Activated CD4-positive, alpha-beta T cell treated with anti-CD3 and anti-CD28 coated beads for 1 hour (primary cell): ENCODE data around the gene TRAPPC2.
"Not testable (repeated sequence)": the region's sequence is repeated elsewhere in the genome, so short reads cannot be mapped to it uniquely, and the experiment has no call there.

ENCODE experiments used
- DNase-seq: peaks from one replicate; pipeline ENCODE4 v3.0.0-alpha.2; 2020

The TRAPPC2 gene

DNA sequence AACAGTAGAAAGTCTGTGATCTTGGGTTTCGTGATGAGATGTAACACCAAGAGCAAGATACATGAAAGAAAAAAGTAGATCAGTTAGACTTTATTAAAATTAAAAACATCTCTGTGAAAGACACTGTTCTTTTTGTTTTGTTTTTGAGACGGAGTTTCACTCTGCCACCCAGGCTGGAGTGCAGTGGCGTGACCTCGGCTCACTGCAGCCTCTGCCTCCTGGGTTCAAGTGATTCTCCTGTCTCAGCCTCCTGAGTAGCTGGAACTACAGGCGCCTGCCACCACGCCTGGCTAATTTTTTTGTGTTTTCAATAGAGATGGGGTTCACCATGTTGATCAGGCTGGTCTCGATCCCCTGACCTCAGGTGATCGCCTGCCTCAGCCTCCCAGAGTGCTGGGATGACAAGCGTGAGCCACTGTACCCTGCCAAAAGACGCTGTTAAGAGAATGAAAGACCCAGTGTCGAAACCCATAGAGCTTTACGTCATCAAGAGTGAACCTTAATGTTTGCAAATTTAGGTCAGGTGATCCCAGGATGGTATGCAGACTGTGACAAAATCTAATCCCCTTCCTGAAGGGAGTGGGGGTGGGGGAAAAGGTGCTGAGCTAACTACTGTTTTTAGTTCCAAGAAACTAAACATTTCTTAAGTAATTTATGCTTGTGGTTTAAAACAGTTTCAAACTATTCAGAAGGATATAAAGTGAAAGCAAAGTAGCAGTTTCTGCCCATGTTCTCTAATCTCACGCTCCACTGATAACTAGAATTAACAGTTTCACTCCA, 8.2 kb upstream of the TRAPPC2 start:
- DNase-seq, result no peak

GRCh38 chrX:13741695-13742094, 7.3 kb upstream of the TRAPPC2 start:
- no peak for DNase-seq

GRCh38 chrX:13733506-13733905, 914 bp downstream of the TRAPPC2 start:
- no peak for DNase-seq

DNA sequence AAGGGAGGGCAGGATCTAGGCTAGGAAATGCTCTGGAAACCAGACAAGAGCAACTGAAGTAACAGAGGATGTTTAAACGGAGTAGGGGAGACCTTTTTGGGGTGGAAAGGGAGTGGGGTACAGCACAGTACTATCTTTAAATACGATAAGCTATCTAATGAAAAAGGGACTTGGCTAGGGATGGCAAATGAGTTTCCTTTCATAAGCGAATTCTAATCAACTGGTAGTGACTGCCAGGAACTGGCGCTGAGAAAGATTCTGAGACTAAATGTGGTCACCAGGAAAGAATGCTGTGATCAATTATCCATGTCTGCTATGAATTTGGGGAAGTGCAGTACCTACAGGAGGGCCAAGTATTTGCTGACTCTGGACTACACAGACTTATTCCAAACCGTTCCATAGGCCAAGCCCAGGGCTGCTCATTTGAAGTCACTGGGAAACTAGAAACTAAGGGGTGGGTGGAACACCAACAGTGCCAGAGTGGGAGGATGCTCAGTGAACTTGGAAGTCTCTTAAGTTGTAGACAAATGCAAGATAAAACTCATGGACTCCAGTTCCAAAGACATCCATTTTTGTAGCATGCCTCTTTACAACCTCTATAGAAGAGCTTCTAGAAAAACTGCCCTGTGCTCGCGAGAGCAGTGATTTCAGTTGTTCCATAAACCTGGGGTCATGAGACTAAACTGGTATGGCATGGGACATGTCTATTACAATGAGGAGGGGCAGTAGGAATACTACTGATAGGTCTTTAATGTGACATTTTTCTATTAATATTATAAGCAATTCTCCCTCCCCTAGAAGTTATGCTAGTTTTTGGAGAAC, 2.0 kb downstream of the TRAPPC2 start:
- DNase-seq, result no peak

- DNase-seq, result not testable (repeated sequence)
Measured at GRCh38 chrX:13730523-13730922, 3.9 kb downstream of the TRAPPC2 start.

GRCh38 chrX:13726583-13726982, 7.8 kb downstream of the TRAPPC2 start:
- DNase-seq, result not testable (repeated sequence)

DNA sequence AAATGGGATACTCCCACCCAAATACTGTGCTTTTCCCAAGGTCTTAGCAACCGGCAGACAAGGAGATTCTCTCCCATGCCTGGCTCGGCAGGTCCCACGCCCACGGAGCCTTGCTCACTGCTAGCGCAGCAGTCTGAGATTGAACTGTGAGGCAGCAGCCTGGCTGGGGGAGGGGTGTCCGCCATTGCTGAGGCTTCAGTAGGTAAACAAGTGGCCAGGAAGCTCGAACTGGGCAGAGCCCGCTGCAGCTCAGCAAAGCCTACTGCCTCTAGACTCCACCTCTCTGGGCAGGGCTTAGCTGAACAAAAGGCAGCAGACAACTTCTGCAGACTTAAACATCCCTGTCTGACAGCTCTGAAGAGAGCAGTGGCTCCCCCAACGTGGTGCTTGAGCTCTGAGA, 9.5 kb downstream of the TRAPPC2 start:
- DNase-seq, result peak; percentile 12

DNA sequence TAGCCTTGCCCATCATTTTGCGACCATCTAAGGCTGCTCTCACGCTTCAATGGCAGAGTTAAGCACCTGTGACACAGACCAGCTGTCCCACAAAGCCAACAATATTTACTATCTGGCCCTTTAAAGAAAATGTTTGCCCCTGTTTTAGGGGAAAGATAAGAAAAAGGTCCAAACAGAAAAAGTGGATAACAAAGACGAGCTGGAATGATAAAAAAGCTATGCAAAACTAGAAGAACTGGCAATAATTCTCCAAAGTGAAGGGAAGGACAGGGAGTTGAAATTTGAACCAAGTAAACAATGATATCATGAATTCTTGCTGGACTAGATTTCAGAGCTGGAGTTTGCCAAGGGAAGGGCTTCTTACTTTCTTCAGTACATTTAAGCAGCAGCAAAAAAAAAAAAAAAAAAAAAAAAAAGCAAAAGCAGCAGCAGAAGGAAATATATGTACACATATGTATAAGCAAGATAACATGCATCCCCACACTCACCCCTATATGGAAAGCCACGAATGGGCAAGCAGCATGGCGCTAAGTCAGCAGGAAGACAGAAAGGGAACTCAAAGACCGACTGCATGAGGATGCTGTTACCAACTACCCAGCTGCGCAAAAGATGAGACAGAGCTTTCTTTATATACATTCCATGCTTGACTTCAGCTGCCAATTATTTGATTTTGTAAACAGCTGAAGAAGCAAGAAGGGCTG, 12.5 kb downstream of the TRAPPC2 start:
- no peak for DNase-seq

GRCh38 chrX:13721371-13721770, 13.0 kb downstream of the TRAPPC2 start:
- DNase-seq, result no peak

GRCh38 chrX:13719192-13719856, 15.1 kb downstream of the TRAPPC2 start:
- DNase-seq, result no peak

DNA sequence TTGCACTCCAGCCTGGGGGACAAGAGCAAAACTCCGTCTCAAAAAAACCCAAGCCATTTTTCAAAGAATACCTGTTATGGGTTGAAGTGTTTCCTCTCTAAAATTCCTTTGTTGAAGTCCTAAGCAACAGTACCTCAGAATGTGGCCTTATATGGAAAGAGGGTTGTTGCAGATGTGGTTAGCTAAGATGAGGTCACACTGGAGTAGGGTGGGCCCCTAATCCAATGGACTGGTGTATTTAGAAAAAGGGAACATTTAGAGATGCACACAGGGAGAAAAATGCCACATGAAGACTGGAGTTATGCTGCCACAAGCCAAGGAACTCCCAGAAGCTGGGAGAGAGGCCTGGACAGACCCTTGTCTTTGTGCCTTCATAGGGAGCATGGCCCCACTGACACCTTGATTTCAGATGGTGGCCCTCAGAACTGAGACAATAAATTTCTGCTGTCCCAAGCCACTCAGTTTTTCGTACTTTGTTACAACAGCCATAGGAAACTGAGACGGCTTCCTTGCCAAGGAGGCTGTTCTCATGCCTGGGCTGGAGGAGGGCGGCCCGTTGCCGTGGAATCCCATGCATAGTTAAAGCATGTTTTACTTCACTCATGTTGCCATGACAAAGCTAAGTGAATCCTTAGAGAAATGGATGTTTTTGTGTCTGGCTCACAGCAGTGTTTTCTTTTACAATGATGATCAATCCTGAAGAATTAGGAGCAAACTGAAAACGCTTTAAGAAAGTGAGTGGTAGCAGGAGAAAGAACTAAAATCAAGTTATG, 16.5 kb downstream of the TRAPPC2 start:
- DNase-seq, result no peak

DNA sequence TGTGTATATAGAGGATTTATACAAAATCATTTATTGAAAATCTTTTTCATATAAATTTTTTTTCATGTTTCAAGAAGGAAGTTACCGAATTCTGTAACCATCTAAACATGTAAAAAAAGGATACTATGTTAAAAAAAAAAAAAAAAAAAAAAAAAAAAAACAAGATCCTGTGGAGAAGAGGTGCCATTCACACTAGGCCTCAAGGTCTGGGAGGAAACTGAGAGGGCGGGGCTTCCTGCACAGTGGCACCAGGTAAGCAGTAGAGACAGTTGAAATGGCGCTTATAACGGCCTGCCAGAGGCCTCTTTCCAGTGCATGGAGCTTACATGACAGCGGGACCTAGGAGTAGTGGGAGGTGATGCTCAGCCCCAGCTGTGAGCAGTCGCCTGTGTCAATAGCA, 17.5 kb downstream of the TRAPPC2 start:
- DNase-seq, result no peak

- DNase-seq, result no peak
Measured at GRCh38 chrX:13716455-13716854, 18.0 kb downstream of the TRAPPC2 start.

GRCh38 chrX:13711141-13711540, 23.3 kb downstream of the TRAPPC2 start:
- no peak for DNase-seq

DNA sequence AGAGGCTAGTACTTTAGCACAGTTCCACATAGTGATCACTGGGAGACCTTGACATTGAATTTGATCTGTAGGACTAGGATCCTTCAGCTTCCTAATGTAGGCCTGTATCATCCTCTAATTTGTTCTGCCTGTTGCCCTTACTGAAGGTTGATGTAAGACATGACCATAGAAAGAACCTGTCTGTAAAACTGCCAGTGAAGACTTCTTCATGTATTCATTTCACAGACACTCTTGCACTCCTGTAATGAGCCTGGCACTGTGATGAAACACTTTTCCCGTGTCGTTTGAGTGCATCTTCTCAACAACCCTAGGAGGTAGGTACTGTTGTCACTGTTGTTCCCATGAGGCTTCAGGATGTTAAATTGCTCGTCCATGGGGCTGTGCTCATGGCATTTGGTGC, 30.8 kb downstream of the TRAPPC2 start:
- DNase-seq, result no peak

GRCh38 chrX:13703135-13703534, 31.3 kb downstream of the TRAPPC2 start:
- DNase-seq, result no peak

GRCh38 chrX:13702111-13702789, 32.2 kb downstream of the TRAPPC2 start:
- no peak for DNase-seq

DNA sequence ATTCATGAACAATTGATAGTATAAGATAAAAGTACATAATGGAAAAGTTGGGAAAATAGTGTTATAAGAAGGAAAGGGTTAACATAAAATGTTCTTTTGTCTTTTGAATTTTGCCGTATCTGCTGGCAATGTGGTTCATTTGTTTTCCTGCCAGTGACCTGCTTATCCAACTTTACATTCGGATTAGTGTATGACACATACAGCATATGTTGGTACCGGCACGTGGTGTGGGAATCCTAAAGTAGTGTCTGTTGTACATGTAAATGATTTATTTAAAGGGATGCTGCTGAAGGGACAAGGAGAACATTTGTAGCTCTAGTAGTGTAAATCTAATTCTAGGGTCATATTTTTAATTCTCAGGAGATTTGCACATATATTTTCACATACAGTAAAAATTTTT, 34.0 kb downstream of the TRAPPC2 start:
- no peak for DNase-seq

DNA sequence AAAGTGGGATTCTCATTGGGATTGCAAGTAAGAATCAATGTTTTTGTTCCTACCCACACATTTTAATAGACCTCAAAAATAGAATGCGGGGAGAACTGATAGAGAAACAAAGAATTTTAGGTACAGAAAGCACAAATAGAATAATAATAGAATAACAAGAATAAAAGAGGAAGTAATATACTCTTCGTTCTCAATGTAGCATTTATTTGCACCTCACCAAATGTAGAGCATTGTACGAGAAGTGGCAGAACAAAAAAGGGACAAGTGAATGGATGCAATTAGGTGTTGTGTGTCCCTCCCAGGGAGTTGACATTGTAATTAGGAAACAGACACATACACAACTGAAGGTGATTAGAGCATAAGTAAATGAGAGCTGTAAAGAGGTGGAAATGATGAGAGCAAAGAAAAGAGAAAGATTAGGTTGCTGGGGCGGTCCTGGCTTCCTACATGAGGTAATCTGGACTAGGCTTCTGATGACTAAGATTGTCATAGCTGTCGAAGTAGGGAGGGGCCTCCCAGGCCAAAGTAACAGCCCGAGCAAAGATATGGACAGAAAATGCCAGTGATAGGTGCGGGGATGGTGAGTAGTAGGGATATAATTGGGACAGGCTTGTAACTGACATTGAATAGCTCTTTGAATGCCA, 35.1 kb downstream of the TRAPPC2 start:
- no peak for DNase-seq

DNA sequence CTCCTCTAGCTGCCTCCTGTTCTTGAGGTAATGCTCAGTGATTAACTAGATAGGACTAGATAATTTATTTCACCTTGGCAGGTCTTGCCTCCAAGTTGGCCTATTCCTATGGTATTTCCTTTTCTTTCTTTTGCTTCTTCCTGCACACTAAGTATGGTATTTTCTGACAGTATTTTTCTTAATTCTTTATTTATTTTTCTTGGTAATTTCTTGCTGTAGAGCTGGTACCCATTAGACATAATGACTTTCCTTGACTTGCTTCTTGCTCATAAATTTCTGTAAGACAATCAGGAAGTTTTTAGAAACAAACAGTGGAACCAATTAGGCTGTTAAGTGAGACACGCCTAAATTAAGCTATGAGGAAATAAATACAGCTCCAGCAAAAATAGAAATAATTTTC, 36.0 kb downstream of the TRAPPC2 start:
- DNase-seq, result no peak

DNA sequence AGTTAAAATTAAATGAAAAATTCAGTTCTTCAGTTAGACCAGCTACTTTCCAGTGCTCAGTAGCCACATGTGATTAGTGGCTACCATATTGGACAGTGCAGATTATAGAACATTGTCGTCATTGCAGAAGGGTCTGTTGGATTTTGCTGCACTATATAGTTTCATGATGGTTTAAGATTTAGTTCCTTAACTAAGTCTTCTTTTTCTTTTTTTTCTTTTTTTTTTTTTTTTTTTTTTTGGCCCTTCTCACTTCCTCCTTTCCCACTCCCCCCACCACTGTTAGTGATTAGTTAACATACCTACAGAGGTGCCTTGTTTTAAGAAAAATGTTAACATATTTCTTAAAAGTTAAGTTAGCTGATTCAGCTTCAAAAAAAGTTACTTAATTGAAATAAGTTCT, 36.4 kb downstream of the TRAPPC2 start:
- DNase-seq, result no peak
